HG03095 (cell line): ENCODE measurements around the gene HTR1D.

Experiments used
- ATAC-seq: cut with Tn5 transposase; IDR thresholded peaks from one replicate; pipeline ENCODE4 v1.9.1; 2021; ENCODE audit warnings: moderate library complexity; ENCODE audit not compliant: unreplicated experiment

HTR1D gene

GRCh38 chr1:23156940-23157339 lies 60.4 kb downstream of the HTR1D start:
- ATAC-seq = no peak

GRCh38 chr1:23152966-23153684 lies 64.2 kb downstream of the HTR1D start:
- no peak for ATAC-seq

GRCh38 chr1:23150742-23151141 lies 66.6 kb downstream of the HTR1D start:
- no peak for ATAC-seq

- ATAC-seq = no peak
These were observed 67.2 kb downstream of the HTR1D start for GRCh38 chr1:23150125-23150524.

GRCh38 chr1:23149114-23149513 lies 68.2 kb downstream of the HTR1D start:
- no peak for ATAC-seq

GRCh38 chr1:23148084-23148483 lies 69.2 kb downstream of the HTR1D start:
- no peak for ATAC-seq
